ENCODE measurements around the gene CDK14. TPM values are rescaled to one million over a fixed set of nuclear protein-coding genes. Genes with fewer than 3 reads are reported as not detected.

CDK14 gene
- total and polyA plus RNA-seq, 2 of the 8 experiments (the other 6 are each of a cell fraction or from before 2014, with no cell fraction given), result 5.5 to 47.3 TPM

DNA sequence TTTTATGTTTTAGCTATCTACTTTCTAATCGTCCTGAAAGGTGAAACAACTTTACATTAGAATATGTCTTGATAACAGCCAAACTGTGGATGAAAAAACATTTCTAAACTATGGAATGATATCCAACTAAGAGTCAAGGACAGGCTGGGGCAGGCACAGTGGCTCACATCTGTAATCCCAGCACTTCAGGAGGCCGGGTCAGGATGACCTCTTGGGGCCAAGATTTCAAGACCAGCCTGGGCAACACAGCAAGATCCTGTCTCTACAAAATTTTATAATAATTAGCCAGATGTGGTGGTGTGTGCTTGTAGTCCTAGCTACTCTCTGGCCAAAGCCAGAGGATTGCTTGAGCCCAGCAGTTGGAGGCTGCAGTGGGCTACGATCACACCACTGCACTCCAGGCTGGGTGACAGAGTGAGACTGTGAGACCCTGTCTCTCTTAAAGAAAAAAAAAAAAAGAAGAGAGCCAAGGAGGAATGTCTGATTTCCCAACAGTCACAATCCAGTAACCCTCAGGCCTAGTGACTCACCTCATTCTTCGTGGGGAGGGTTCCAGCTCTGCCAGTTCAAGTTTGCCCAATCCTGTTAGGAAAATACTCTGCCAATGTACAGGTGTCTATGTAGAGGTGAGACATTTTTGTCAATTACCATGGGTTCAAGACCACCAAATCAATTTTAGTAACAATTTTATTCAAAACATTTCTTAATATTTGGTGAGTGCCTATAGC lies 653.5 kb downstream of the CDK14 start:
- Histone ChIP-seq H3K9ac (replicated peaks in 1 of 4; ENCODE audit: extremely low read depth in 1 of 4, low read depth in 3 of 4, low read length in 3 of 4) (no peak overlapping the region), H3K56ac (replicated peaks; ENCODE audit: insufficient read length, low read depth, low read length) (no peak overlapping the region), H3K4me3 (ENCODE audit: extremely low read depth in 1 of 4, insufficient read depth in 2 of 4, low read depth in 3 of 4, low read length in 4 of 4) (no peak overlapping the region), H3K27ac (ENCODE audit: low read depth, low read length) (no peak overlapping the region), H2AFZ (ENCODE audit: low read length) (no peak overlapping the region), H2BK5ac (ENCODE audit: low read depth, low read length) (no peak overlapping the region), H2AK5ac (ENCODE audit: low read depth, low read length) (no peak overlapping the region), H4K5ac (ENCODE audit: insufficient read length, low read depth, low read length) (no peak overlapping the region), H3K18ac (ENCODE audit: extremely low read depth, low read length) (no peak overlapping the region), H3K9me3 (ENCODE audit: insufficient read depth in 2 of 2, low read depth in 1 of 2, low read length in 1 of 2) (no peaks in the 10 kb centered on the region), H4K20me1 (replicated peaks in 1 of 2; ENCODE audit: control insufficient read depth in 1 of 2, insufficient read depth in 2 of 2, low read length in 2 of 2) (no peaks in the 10 kb centered on the region), H2BK20ac (ENCODE audit: low read length) (no peak overlapping the region), H3K79me2 (ENCODE audit: control insufficient read depth in 1 of 2, insufficient read depth in 2 of 2, low read length in 2 of 2) (no peaks in the 10 kb centered on the region), H3K36me3 (ENCODE audit: control insufficient read depth in 2 of 4, insufficient read depth in 4 of 4, low read length in 3 of 4) (no peaks in the 10 kb centered on the region), H3K27me3 (replicated peaks in 1 of 4; ENCODE audit: control insufficient read depth in 3 of 4, extremely low read depth in 1 of 4, insufficient read depth in 3 of 4, low read length in 3 of 4) (no peaks in the 10 kb centered on the region), H3K4me2 (ENCODE audit: insufficient read depth in 1 of 2, low read depth in 2 of 2, low read length in 2 of 2) (no peak overlapping the region), H3K4ac (replicated peaks; ENCODE audit: insufficient read length, low read depth, low read length) (no peak overlapping the region), H2BK12ac (ENCODE audit: low read depth, low read length) (no peak overlapping the region), H3K4me1 (replicated peaks in 1 of 4; ENCODE audit: control insufficient read depth in 3 of 4, insufficient read depth in 4 of 4, low read length in 3 of 4) (no peaks in the 10 kb centered on the region), H2BK15ac (ENCODE audit: low read length) (no peak overlapping the region), H3K23ac (ENCODE audit: insufficient read length) (no peak overlapping the region), H2BK120ac (replicated peaks; ENCODE audit: low read depth, low read length) (no peak overlapping the region), H3K14ac (ENCODE audit: insufficient read length) (no peak overlapping the region), H4K8ac (ENCODE audit: extremely low read depth, insufficient read depth, low read length) (no peak overlapping the region), H3K79me1 (ENCODE audit: low read depth, low read length) (no peaks in the 10 kb centered on the region; the same call in 1 of the 2 replicates), H3K23me2 (ENCODE audit: low read depth, low read length) (no peaks in the 10 kb centered on the region), H4K91ac (replicated peaks; ENCODE audit: insufficient read length, low read length) (no peak overlapping the region)
- ChIA-PET POLR2A (ENCODE audit: partially characterized antibody) (no interaction called here), CTCF (ENCODE audit: partially characterized antibody) (interaction anchor here (0.5 to 1.7 kb wide), 4 partner anchors 10 to 767 kb away, joined by 4 to 6 read pairs (median 4); no protein-coding TSS in a partner anchor)
- WGBS, 2 experiments (ENCODE audit: extremely low coverage in 1 of 2, insufficient coverage in 1 of 2, insufficient read length in 1 of 2, insufficient replicate concordance in 2 of 2, low coverage in 1 of 2, low lambda C conversion rate in 2 of 2, missing lambda C conversion rate in 1 of 2), result 84% methylated on average over 4 of the region's 4 CpGs; no CpG with 5 or more reads in 1 of the 2 experiments
- no peak for FAIRE-seq
- DNase-seq (ENCODE audit: low read depth in 1 of 2, low spot score in 2 of 2), result no peak
- no peak for TF ChIP-seq TAF7 (optimal IDR thresholded peaks at IDR 0.05; ENCODE audit: borderline replicate concordance, low read depth, low read length)
